GM23338 (cell line): Measurements from ENCODE around the gene CRYBG2. TPM values are rescaled to one million over a fixed set of nuclear protein-coding genes. Genes with fewer than 3 reads are reported as not detected.

Experiments
- ATAC-seq: fragments of 200-7000 bp; cut with Tn5 transposase; 3 replicates; pipeline ENCODE4 v1.9.1; 2020
- DNase-seq: peaks from one replicate; pipeline ENCODE4 v3.0.0-alpha.2; 2015; ENCODE audit warnings: low spot score
- H2AFZ ChIP-seq: fragments of 200-600 bp; sonication (generic); 2 replicates; pipeline ENCODE4 v1.8.0; 2016; ENCODE audit warnings: antibody characterized with exemption, mild to moderate bottlenecking, moderate library complexity
- H3F3A ChIP-seq: fragments of 200-600 bp; sonication (generic); replicated peaks from 2 replicates; pipeline ENCODE4 v1.8.0; 2017; ENCODE audit warnings: antibody characterized with exemption, mixed run types, low read depth
- H3K27ac ChIP-seq: fragments of 200-600 bp; sonication (generic); 2 replicates; pipeline ENCODE4 v1.6.1; 2016; ENCODE audit warnings: low read depth
- H3K27me3 ChIP-seq: fragments of 200-600 bp; sonication (generic); 2 replicates; pipeline ENCODE4 v1.8.0; 2016; ENCODE audit warnings: mild to moderate bottlenecking, mixed run types, moderate library complexity; ENCODE audit not compliant: insufficient read depth
- H3K36me3 ChIP-seq: fragments of 200-600 bp; sonication (generic); 2 replicates; pipeline ENCODE4 v1.8.0; 2016; ENCODE audit warnings: mild to moderate bottlenecking; ENCODE audit not compliant: insufficient read depth
- H3K4me1 ChIP-seq: fragments of 200-600 bp; sonication (generic); 2 replicates; pipeline ENCODE4 v1.8.0; 2016; ENCODE audit warnings: mild to moderate bottlenecking, moderate library complexity; ENCODE audit not compliant: insufficient read depth
- H3K4me2 ChIP-seq: fragments of 200-600 bp; sonication (generic); 2 replicates; pipeline ENCODE4 v1.7.1; 2017; ENCODE audit warnings: mixed run types
- H3K4me3 ChIP-seq: fragments of 200-600 bp; sonication (generic); 2 replicates; pipeline ENCODE4 v1.6.1; 2016; ENCODE audit warnings: mixed run types
- H3K79me2 ChIP-seq: fragments of 200-600 bp; sonication (generic); replicated peaks from 2 replicates; pipeline ENCODE4 v1.8.0; 2017; ENCODE audit warnings: mild to moderate bottlenecking; ENCODE audit not compliant: insufficient read depth
- H3K9me2 ChIP-seq: fragments of 200-600 bp; sonication (generic); 2 replicates; pipeline ENCODE4 v1.8.0; 2017; ENCODE audit not compliant: insufficient read depth
- H4K20me1 ChIP-seq: fragments of 200-600 bp; sonication (generic); replicated peaks from 2 replicates; pipeline ENCODE4 v1.8.0; 2017; ENCODE audit warnings: mild to moderate bottlenecking; ENCODE audit not compliant: insufficient read depth
- H3K27ac Mint-ChIP-seq: 2 replicates; pipeline ENCODE4 v1.8.0; 2020; ENCODE audit warnings: inconsistent platforms, mild to moderate bottlenecking, moderate library complexity, mixed read lengths
- H3K27me3 Mint-ChIP-seq: 3 replicates; pipeline ENCODE4 v1.8.0; 2022; ENCODE audit warnings: low read depth, mild to moderate bottlenecking, moderate library complexity, mixed read lengths, inconsistent platforms; ENCODE audit not compliant: insufficient read depth, poor library complexity
- H3K36me3 Mint-ChIP-seq: 3 replicates; pipeline ENCODE4 v1.8.0; 2021; ENCODE audit warnings: low read depth, mild to moderate bottlenecking, inconsistent platforms, moderate library complexity, mixed read lengths
- H3K4me1 Mint-ChIP-seq: 3 replicates; pipeline ENCODE4 v1.8.0; 2020; ENCODE audit warnings: mild to moderate bottlenecking, inconsistent platforms, mixed read lengths
- H3K4me3 Mint-ChIP-seq: 3 replicates; pipeline ENCODE4 v1.8.0; 2021; ENCODE audit warnings: moderate library complexity, mild to moderate bottlenecking, inconsistent platforms, mixed read lengths
- H3K9me3 Mint-ChIP-seq: 3 replicates; pipeline ENCODE4 v1.8.0; 2020; ENCODE audit warnings: moderate library complexity, mild to moderate bottlenecking, inconsistent platforms, mixed read lengths
- EZH2 ChIP-seq: fragments of 200-600 bp; sonication (generic); IDR thresholded peaks from one replicate; pipeline ENCODE4 v1.8.0; 2017; ENCODE audit warnings: antibody characterized with exemption, mild to moderate bottlenecking, low read depth; ENCODE audit not compliant: unreplicated experiment
- EZH2phosphoT487 ChIP-seq: fragments of 200-600 bp; sonication (generic); IDR thresholded peaks from one replicate; pipeline ENCODE4 v1.8.1; 2018; ENCODE audit warnings: antibody characterized with exemption; ENCODE audit not compliant: unreplicated experiment
- JUNB ChIP-seq: IDR thresholded peaks from one replicate; pipeline ENCODE4 v1.6.1; 2016; ENCODE audit warnings: antibody characterized with exemption; ENCODE audit not compliant: unreplicated experiment
- STAT1 ChIP-seq: IDR thresholded peaks from one replicate; pipeline ENCODE4 v1.6.1; 2016; ENCODE audit warnings: antibody characterized with exemption; ENCODE audit not compliant: unreplicated experiment
- ZNF114 ChIP-seq: fragments of 250-450 bp; sonication (Bioruptor Pico); IDR thresholded peaks from 2 replicates; pipeline ENCODE4 v1.5.0; 2020; ENCODE audit warnings: mild to moderate bottlenecking, moderate library complexity
- ZNF331 ChIP-seq: fragments of 250-450 bp; sonication (Bioruptor Pico); IDR thresholded peaks from 2 replicates; pipeline ENCODE4 v1.5.0; 2020; ENCODE audit warnings: low read depth, mild to moderate bottlenecking, moderate library complexity
- polyA plus RNA-seq: library from polyadenylated mRNA; unstranded; fragments of >200 nt; fragmentation: Nextera tagmentation; extraction: Ambion mirVana; gene quantifications from 2 replicates; pipeline ENCODE4 v1.2.1, GENCODE V29; 2016
- total RNA-seq: library from RNA; depleted of rRNA; stranded (reverse); fragments of >200 nt; shearing (Covaris generic); gene quantifications from 2 replicates; pipeline ENCODE4 v1.2.3, GENCODE V29; 2014
- TF ChIP-seq, protein P1 (sequence below): IDR thresholded peaks from one replicate; pipeline ENCODE4 v1.6.1; 2018; ENCODE audit warnings: antibody characterized with exemption; ENCODE audit not compliant: unreplicated experiment
- TF ChIP-seq, protein P2 (sequence below): fragments of 250-450 bp; sonication (Bioruptor Pico); IDR thresholded peaks from 2 replicates; pipeline ENCODE4 v1.5.0; 2020; ENCODE audit warnings: mild to moderate bottlenecking, moderate library complexity

CRYBG2 gene
- total and polyA plus RNA-seq, 2 experiments from 2014 or later: 17.6 to 18.4 TPM

GRCh38 chr1:26317612-26318337 lies 36.2 kb downstream of the CRYBG2 start, which contains the start of gene CD52:
CD52 (plus strand) TSS chr1:26317958; CDS start chr1:26318018, 60 bp downstream.
- Histone ChIP-seq H3K4me1 (peaks cover 29% of the 10 kb centered on the region), H3K36me3 (no peaks in the 10 kb centered on the region), H3K9me2 (no peaks in the 10 kb centered on the region), H3K27ac (peak within 1 kb of the TSS; percentile 74), H3K4me2 (peak within 1 kb of the TSS; percentile 68), H3F3A (peaks cover 9% of the 10 kb centered on the region; the same call in 1 of the 2 replicates), H3K27me3 (no peaks in the 10 kb centered on the region), H3K79me2 (no peaks in the 10 kb centered on the region), H4K20me1 (no peaks in the 10 kb centered on the region), H3K4me3 (no peak within 1 kb of the TSS), H2AFZ (0 out of 2 replicates have a peak within 1 kb of the TSS, but pooled peaks have one; percentile 23)
- ATAC-seq (peak; percentile 77), DNase-seq (peak; percentile 71)
- peaks cover 11% of the 10 kb centered on the region for H3K27me3 Mint-ChIP-seq
- peak within 1 kb of the TSS; percentile 24 for H3K27ac Mint-ChIP-seq
- peaks cover 32% of the 10 kb centered on the region for H3K4me1 Mint-ChIP-seq
- H3K4me3 Mint-ChIP-seq: peak within 1 kb of the TSS; percentile 1; the same call in 1 of the 3 replicates
- peaks cover 9% of the 10 kb centered on the region for H3K36me3 Mint-ChIP-seq
- no peaks in the 10 kb centered on the region; the same call in 2 of the 3 replicates for H3K9me3 Mint-ChIP-seq
- TF ChIP-seq JUNB: no peak
- TF ChIP-seq, protein P1, sequence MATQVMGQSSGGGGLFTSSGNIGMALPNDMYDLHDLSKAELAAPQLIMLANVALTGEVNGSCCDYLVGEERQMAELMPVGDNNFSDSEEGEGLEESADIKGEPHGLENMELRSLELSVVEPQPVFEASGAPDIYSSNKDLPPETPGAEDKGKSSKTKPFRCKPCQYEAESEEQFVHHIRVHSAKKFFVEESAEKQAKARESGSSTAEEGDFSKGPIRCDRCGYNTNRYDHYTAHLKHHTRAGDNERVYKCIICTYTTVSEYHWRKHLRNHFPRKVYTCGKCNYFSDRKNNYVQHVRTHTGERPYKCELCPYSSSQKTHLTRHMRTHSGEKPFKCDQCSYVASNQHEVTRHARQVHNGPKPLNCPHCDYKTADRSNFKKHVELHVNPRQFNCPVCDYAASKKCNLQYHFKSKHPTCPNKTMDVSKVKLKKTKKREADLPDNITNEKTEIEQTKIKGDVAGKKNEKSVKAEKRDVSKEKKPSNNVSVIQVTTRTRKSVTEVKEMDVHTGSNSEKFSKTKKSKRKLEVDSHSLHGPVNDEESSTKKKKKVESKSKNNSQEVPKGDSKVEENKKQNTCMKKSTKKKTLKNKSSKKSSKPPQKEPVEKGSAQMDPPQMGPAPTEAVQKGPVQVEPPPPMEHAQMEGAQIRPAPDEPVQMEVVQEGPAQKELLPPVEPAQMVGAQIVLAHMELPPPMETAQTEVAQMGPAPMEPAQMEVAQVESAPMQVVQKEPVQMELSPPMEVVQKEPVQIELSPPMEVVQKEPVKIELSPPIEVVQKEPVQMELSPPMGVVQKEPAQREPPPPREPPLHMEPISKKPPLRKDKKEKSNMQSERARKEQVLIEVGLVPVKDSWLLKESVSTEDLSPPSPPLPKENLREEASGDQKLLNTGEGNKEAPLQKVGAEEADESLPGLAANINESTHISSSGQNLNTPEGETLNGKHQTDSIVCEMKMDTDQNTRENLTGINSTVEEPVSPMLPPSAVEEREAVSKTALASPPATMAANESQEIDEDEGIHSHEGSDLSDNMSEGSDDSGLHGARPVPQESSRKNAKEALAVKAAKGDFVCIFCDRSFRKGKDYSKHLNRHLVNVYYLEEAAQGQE: no peak
- TF ChIP-seq, protein P2, sequence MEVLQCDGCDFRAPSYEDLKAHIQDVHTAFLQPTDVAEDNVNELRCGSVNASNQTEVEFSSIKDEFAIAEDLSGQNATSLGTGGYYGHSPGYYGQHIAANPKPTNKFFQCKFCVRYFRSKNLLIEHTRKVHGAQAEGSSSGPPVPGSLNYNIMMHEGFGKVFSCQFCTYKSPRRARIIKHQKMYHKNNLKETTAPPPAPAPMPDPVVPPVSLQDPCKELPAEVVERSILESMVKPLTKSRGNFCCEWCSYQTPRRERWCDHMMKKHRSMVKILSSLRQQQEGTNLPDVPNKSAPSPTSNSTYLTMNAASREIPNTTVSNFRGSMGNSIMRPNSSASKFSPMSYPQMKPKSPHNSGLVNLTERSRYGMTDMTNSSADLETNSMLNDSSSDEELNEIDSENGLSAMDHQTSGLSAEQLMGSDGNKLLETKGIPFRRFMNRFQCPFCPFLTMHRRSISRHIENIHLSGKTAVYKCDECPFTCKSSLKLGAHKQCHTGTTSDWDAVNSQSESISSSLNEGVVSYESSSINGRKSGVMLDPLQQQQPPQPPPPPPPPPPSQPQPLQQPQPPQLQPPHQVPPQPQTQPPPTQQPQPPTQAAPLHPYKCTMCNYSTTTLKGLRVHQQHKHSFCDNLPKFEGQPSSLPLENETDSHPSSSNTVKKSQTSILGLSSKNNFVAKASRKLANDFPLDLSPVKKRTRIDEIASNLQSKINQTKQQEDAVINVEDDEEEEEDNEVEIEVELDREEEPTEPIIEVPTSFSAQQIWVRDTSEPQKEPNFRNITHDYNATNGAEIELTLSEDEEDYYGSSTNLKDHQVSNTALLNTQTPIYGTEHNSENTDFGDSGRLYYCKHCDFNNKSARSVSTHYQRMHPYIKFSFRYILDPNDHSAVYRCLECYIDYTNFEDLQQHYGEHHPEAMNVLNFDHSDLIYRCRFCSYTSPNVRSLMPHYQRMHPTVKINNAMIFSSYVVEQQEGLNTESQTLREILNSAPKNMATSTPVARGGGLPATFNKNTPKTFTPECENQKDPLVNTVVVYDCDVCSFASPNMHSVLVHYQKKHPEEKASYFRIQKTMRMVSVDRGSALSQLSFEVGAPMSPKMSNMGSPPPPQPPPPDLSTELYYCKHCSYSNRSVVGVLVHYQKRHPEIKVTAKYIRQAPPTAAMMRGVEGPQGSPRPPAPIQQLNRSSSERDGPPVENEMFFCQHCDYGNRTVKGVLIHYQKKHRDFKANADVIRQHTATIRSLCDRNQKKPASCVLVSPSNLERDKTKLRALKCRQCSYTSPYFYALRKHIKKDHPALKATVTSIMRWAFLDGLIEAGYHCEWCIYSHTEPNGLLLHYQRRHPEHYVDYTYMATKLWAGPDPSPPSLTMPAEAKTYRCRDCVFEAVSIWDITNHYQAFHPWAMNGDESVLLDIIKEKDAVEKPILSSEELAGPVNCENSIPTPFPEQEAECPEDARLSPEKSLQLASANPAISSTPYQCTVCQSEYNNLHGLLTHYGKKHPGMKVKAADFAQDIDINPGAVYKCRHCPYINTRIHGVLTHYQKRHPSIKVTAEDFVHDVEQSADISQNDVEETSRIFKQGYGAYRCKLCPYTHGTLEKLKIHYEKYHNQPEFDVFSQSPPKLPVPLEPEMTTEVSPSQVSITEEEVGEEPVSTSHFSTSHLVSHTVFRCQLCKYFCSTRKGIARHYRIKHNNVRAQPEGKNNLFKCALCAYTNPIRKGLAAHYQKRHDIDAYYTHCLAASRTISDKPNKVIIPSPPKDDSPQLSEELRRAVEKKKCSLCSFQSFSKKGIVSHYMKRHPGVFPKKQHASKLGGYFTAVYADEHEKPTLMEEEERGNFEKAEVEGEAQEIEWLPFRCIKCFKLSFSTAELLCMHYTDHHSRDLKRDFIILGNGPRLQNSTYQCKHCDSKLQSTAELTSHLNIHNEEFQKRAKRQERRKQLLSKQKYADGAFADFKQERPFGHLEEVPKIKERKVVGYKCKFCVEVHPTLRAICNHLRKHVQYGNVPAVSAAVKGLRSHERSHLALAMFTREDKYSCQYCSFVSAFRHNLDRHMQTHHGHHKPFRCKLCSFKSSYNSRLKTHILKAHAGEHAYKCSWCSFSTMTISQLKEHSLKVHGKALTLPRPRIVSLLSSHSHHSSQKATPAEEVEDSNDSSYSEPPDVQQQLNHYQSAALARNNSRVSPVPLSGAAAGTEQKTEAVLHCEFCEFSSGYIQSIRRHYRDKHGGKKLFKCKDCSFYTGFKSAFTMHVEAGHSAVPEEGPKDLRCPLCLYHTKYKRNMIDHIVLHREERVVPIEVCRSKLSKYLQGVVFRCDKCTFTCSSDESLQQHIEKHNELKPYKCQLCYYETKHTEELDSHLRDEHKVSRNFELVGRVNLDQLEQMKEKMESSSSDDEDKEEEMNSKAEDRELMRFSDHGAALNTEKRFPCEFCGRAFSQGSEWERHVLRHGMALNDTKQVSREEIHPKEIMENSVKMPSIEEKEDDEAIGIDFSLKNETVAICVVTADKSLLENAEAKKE: no peak
- TF ChIP-seq STAT1: no peak
- no peak for TF ChIP-seq EZH2phosphoT487
- TF ChIP-seq EZH2: no peak
- TF ChIP-seq ZNF114 (CRISPR knock-in tag): no peak
- TF ChIP-seq ZNF331 (CRISPR knock-in tag): no peak
